MM.1S (cell line): ENCODE measurements around the gene GMPR2.

ENCODE experiments used
- CTCF ChIP-seq: fragments of 300-600 bp; sonication (generic); IDR thresholded peaks from 2 replicates; pipeline ENCODE4 v1.5.1; 2016; ENCODE audit warnings: antibody characterized with exemption, low read length, mixed read lengths
- EZH2 ChIP-seq: fragments of 300-600 bp; sonication (generic); optimal IDR thresholded peaks from 2 replicates; pipeline ENCODE3; 2017; ENCODE audit warnings: low read depth, mild to moderate bottlenecking, antibody characterized with exemption, low read length, mixed read lengths

GRCh38 chr14:24247422-24247821, 14.7 kb downstream of the GMPR2 start:
- TF ChIP-seq EZH2 (no peak), CTCF (no peak)
